ENCODE data around the gene PARVG. TPM values are rescaled to one million over a fixed set of nuclear protein-coding genes. Genes with fewer than 3 reads are reported as not detected.

Gene PARVG
- polyA plus RNA-seq, 2 of the 4 experiments (the other 2 are of a cell fraction): not detected

DNA sequence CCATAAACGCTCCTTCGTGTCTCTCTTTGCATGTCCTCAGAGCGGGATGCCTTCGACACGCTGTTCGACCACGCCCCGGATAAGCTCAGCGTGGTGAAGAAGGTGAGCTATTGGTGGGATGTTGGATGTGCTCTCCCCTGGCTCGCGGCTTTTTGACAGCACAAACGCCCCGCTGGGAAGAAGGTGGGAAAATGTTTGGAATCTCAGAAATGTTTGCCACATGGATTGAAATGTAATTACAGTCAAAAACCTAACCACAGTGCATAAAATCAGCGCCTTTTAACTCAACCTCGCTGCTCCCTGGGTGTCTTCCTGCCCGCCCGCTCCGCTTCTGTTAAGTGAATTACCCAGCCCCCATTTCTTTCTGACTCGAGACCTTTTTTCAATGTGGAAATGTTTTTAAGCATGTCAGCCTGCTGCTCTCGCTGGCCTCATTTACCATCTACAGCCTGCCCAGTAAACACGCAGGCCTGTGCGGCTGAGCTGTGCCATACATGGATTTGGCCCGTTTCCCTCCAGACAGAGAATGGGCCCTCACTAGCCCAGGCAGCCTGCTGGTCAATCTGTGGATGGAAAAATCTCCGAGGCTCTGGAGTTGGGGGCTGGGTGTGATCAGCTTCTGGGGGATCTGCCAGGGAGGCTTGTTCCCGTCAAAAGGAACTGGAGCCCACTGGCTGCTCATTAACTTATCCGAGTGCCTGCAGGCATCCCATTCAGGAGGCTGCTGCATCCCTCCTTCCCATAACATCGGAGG lies 32.7 kb upstream of the PARVG start:
- ChIA-PET CTCF (interaction anchor here (0.9 kb wide), 1 partner anchor 226 kb away, joined by 3 read pairs; no protein-coding TSS in a partner anchor), POLR2A (no interaction called here)
- Histone ChIP-seq H3K4me3 (no peak overlapping the region), H3K9me3 (no peaks in the 10 kb centered on the region), H3K27ac (no peak overlapping the region), H3K4me1 (no peaks in the 10 kb centered on the region), H3K4me2 (no peak overlapping the region)
- ATAC-seq (no peak), DNase-seq (ENCODE audit: low read depth in 1 of 2, low spot score in 1 of 2) (no peak), FAIRE-seq (no peak)
- no peak for TF ChIP-seq POLR2A (IDR thresholded peaks at IDR 0.05; ENCODE audit: low read length)
- TF ChIP-seq TFCP2L1 (CRISPR knock-in tag; IDR thresholded peaks at IDR 0.05): no peak
- TF ChIP-seq RNF2 (IDR thresholded peaks at IDR 0.05; ENCODE audit: borderline replicate concordance, low read depth): no peak
- TF ChIP-seq ATOH8 (CRISPR knock-in tag; IDR thresholded peaks at IDR 0.05; ENCODE audit: low read depth): no peak
- TF ChIP-seq KDM1A (IDR thresholded peaks at IDR 0.05; ENCODE audit: low read depth): no peak
- TF ChIP-seq EP300 (IDR thresholded peaks at IDR 0.05): no peak
- no peak for TF ChIP-seq HMGXB4 (CRISPR knock-in tag; IDR thresholded peaks at IDR 0.05; ENCODE audit: borderline replicate concordance)
- TF ChIP-seq HOXA7 (CRISPR knock-in tag; IDR thresholded peaks at IDR 0.05): no peak
- no peak for TF ChIP-seq SREBF2 (IDR thresholded peaks at IDR 0.05)
- no peak for TF ChIP-seq HEYL (CRISPR knock-in tag; IDR thresholded peaks at IDR 0.05)
- no peak for TF ChIP-seq KDM5A (IDR thresholded peaks at IDR 0.05)
- no peak for TF ChIP-seq BHLHE40 (IDR thresholded peaks at IDR 0.05; ENCODE audit: low read depth, low read length)
- TF ChIP-seq ZC3H11A (IDR thresholded peaks at IDR 0.05): no peak
- TF ChIP-seq CHD2 (IDR thresholded peaks at IDR 0.05; ENCODE audit: low read length, partially characterized antibody): no peak
- TF ChIP-seq E2F6 (IDR thresholded peaks at IDR 0.05; ENCODE audit: borderline replicate concordance, low read depth): no peak
- 86% methylated on average over 18 of the region's 27 CpGs for WGBS (ENCODE audit: missing lambda C conversion rate)

GRCh38 chr22:44151676-44152075 lies 29.0 kb upstream of the PARVG start:
- WGBS (ENCODE audit: missing lambda C conversion rate): 87% methylated on average over 4 of the region's 4 CpGs
- no peak overlapping the region for H3K27ac ChIP-seq
- TF ChIP-seq CBX2 (IDR thresholded peaks at IDR 0.05; ENCODE audit: borderline replicate concordance, low read depth) (no peak), RNF2 (IDR thresholded peaks at IDR 0.05; ENCODE audit: borderline replicate concordance, low read depth) (no peak), HEYL (CRISPR knock-in tag; IDR thresholded peaks at IDR 0.05) (no peak)
- no peak overlapping the region for H3K4me2 ChIP-seq
- POLR2A ChIA-PET: no interaction called here
- no peak for ATAC-seq
- H3K9me3 ChIP-seq: no peaks in the 10 kb centered on the region
- no peak for DNase-seq (ENCODE audit: low read depth in 1 of 2, low spot score in 1 of 2)
- CTCF ChIA-PET: no interaction called here
- FAIRE-seq: no peak
- no peaks in the 10 kb centered on the region for H3K4me1 ChIP-seq
- H3K4me3 ChIP-seq: no peak overlapping the region

- Histone ChIP-seq H3K4me2 (no peak overlapping the region), H3K9me3 (no peaks in the 10 kb centered on the region), H3K27ac (no peak overlapping the region), H3K4me1 (no peaks in the 10 kb centered on the region), H3K4me3 (no peak overlapping the region)
- CTCF ChIA-PET: no interaction called here
- ATAC-seq (no peak), DNase-seq (ENCODE audit: low read depth in 1 of 2, low spot score in 1 of 2) (no peak), FAIRE-seq (no peak)
- WGBS (ENCODE audit: missing lambda C conversion rate): 98% methylated on average over 10 of the region's 10 CpGs
- POLR2A ChIA-PET: no interaction called here
- TF ChIP-seq SMC3 (IDR thresholded peaks at IDR 0.05) (no peak), EP300 (IDR thresholded peaks at IDR 0.05) (no peak), HOXA7 (CRISPR knock-in tag; IDR thresholded peaks at IDR 0.05) (no peak), NPAS2 (CRISPR knock-in tag; IDR thresholded peaks at IDR 0.05; ENCODE audit: borderline replicate concordance) (no peak), CHD4 (IDR thresholded peaks at IDR 0.05; ENCODE audit: borderline replicate concordance) (no peak), CEBPB (IDR thresholded peaks at IDR 0.05) (no peak), KDM5A (IDR thresholded peaks at IDR 0.05) (no peak), BHLHE40 (IDR thresholded peaks at IDR 0.05; ENCODE audit: low read depth, low read length) (no peak), ZFP36 (IDR thresholded peaks at IDR 0.05; ENCODE audit: borderline replicate concordance, partially characterized antibody) (no peak), NFE2L2 (conservative IDR thresholded peaks at IDR 0.05; ENCODE audit: low read length) (no peak), RCOR1 (IDR thresholded peaks at IDR 0.05; ENCODE audit: low read depth, low read length) (no peak), RFX5 (IDR thresholded peaks at IDR 0.05) (no peak), ZNF302 (CRISPR knock-in tag; IDR thresholded peaks at IDR 0.05) (no peak), RAD21 (conservative IDR thresholded peaks at IDR 0.05 in 1 of 2, IDR thresholded peaks at IDR 0.05 in 1 of 2) (no peak), EHMT2 (IDR thresholded peaks at IDR 0.05; ENCODE audit: low read depth) (no peak)
Observed at GRCh38 chr22:44153710-44154109, 27.0 kb upstream of the PARVG start.

All from A549 (cell line).